Measurements from ENCODE around the gene COMTD1. TPM values are rescaled to one million over a fixed set of nuclear protein-coding genes. Genes with fewer than 3 reads are reported as not detected.

The COMTD1 gene
- total RNA-seq, 2 experiments from 2014 or later = 37.7 to 47.2 TPM

- ChIA-PET CTCF (ENCODE audit: unreplicated experiment) (no interaction called here), POLR2A (no interaction called here)
- no TSS peak for BruUV-seq (replicated peaks)
- TF ChIP-seq EZH2phosphoT487 (IDR thresholded peaks at IDR 0.05; ENCODE audit: borderline replicate concordance, low read depth, low read length) (no peak), CTCF (conservative IDR thresholded peaks at IDR 0.05; ENCODE audit: low read length) (no peak)
- Histone ChIP-seq H3K4me3 (ENCODE audit: low read depth, low read length, poor library complexity, severe bottlenecking) (no peak overlapping the region), H3K9me2 (ENCODE audit: insufficient read depth, low read length) (no peaks in the 10 kb centered on the region), H3K36me3 (ENCODE audit: insufficient read depth, low read length) (no peaks in the 10 kb centered on the region), H4K20me1 (ENCODE audit: insufficient read depth, low read length) (no peaks in the 10 kb centered on the region), H3K27ac (ENCODE audit: low read depth, low read length, poor library complexity, severe bottlenecking) (no peak overlapping the region), H3K4me1 (ENCODE audit: insufficient read depth, low read length, poor library complexity, severe bottlenecking) (no peaks in the 10 kb centered on the region), H2AFZ (ENCODE audit: low read length) (no peak overlapping the region), H3K9me3 (ENCODE audit: low read length) (no peaks in the 10 kb centered on the region), H3K79me2 (ENCODE audit: insufficient read depth, low read depth, low read length) (no peaks in the 10 kb centered on the region), H3K4me2 (ENCODE audit: low read length) (no peak overlapping the region)
- DNase-seq (ENCODE audit: low spot score) = no peak
- intact Hi-C loops (cut with micrococcal nuclease; ENCODE audit: unreplicated experiment) = no loop called here
Measured at GRCh38 chr10:75276069-75276872, 40.5 kb upstream of the COMTD1 start.

- Histone ChIP-seq H3K9me2 (ENCODE audit: insufficient read depth, low read length) (no peaks in the 10 kb centered on the region), H3K79me2 (ENCODE audit: insufficient read depth, low read depth, low read length) (no peaks in the 10 kb centered on the region), H3K27ac (ENCODE audit: low read depth, low read length, poor library complexity, severe bottlenecking) (no peak overlapping the region), H4K20me1 (ENCODE audit: insufficient read depth, low read length) (no peaks in the 10 kb centered on the region), H3K36me3 (ENCODE audit: insufficient read depth, low read length) (no peaks in the 10 kb centered on the region), H3K4me2 (ENCODE audit: low read length) (no peak overlapping the region), H3K4me3 (ENCODE audit: low read depth, low read length, poor library complexity, severe bottlenecking) (no peak overlapping the region), H2AFZ (ENCODE audit: low read length) (no peak overlapping the region), H3K9me3 (ENCODE audit: low read length) (no peaks in the 10 kb centered on the region), H3K4me1 (ENCODE audit: insufficient read depth, low read length, poor library complexity, severe bottlenecking) (no peaks in the 10 kb centered on the region)
- ChIA-PET CTCF (ENCODE audit: unreplicated experiment) (no interaction called here), POLR2A (no interaction called here)
- intact Hi-C loops (cut with micrococcal nuclease; ENCODE audit: unreplicated experiment) = no loop called here
- no peak for DNase-seq (ENCODE audit: low spot score)
- TF ChIP-seq CTCF (conservative IDR thresholded peaks at IDR 0.05; ENCODE audit: low read length) (no peak), EZH2phosphoT487 (IDR thresholded peaks at IDR 0.05; ENCODE audit: borderline replicate concordance, low read depth, low read length) (no peak)
- BruUV-seq (replicated peaks) = no TSS peak
Measured at GRCh38 chr10:75272896-75273295, 37.1 kb upstream of the COMTD1 start.

GRCh38 chr10:75272094-75272493 lies 36.3 kb upstream of the COMTD1 start:
- H3K4me2 ChIP-seq (ENCODE audit: low read length) = no peak overlapping the region
- no peak overlapping the region for H3K4me3 ChIP-seq (ENCODE audit: low read depth, low read length, poor library complexity, severe bottlenecking)
- no peaks in the 10 kb centered on the region for H3K9me3 ChIP-seq (ENCODE audit: low read length)
- H3K27ac ChIP-seq (ENCODE audit: low read depth, low read length, poor library complexity, severe bottlenecking) = no peak overlapping the region
- no peaks in the 10 kb centered on the region for H4K20me1 ChIP-seq (ENCODE audit: insufficient read depth, low read length)
- H3K79me2 ChIP-seq (ENCODE audit: insufficient read depth, low read depth, low read length) = no peaks in the 10 kb centered on the region
- H3K4me1 ChIP-seq (ENCODE audit: insufficient read depth, low read length, poor library complexity, severe bottlenecking) = no peaks in the 10 kb centered on the region
- no peak for DNase-seq (ENCODE audit: low spot score)
- TF ChIP-seq CTCF (conservative IDR thresholded peaks at IDR 0.05; ENCODE audit: low read length) (no peak), EZH2phosphoT487 (IDR thresholded peaks at IDR 0.05; ENCODE audit: borderline replicate concordance, low read depth, low read length) (no peak)
- BruUV-seq (replicated peaks) = no TSS peak
- CTCF ChIA-PET (ENCODE audit: unreplicated experiment) = no interaction called here
- intact Hi-C loops (cut with micrococcal nuclease; ENCODE audit: unreplicated experiment) = no loop called here
- no peaks in the 10 kb centered on the region for H3K36me3 ChIP-seq (ENCODE audit: insufficient read depth, low read length)
- H3K9me2 ChIP-seq (ENCODE audit: insufficient read depth, low read length) = no peaks in the 10 kb centered on the region
- POLR2A ChIA-PET = interaction anchor here (0.5 kb wide), 1 partner anchor 960 kb away, joined by 4 read pairs; no protein-coding TSS in a partner anchor
- no peak overlapping the region for H2AFZ ChIP-seq (ENCODE audit: low read length)
